Measurements from ENCODE around the gene LMCD1. TPM values are rescaled to one million over a fixed set of nuclear protein-coding genes. Genes with fewer than 3 reads are reported as not detected.

LMCD1 gene
- total RNA-seq, 2 experiments from 2014 or later = 0.81 to 0.94 TPM

DNA sequence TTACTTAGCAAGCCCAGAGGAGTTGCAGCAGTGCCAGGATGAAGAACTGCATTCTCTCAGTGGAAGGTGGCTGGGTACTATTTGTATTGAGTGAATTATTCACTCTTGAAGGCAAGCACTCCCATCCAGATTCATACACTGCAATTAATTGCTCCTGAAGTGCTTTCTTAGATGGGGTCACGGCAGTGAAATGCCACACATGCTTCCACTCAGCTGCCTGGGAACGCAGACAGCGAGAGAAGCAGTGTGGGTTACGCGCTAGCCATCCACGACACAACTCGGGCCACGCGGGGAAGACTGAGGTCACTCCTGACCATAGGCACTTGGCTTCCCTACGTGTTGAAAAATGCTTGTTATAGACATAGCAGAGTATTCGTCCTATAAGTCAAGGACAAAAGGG, 30.8 kb upstream of the LMCD1 start:
- H3K27me3 Mint-ChIP-seq (ENCODE audit: low read depth) = peaks cover 5% of the 10 kb centered on the region
- no peaks in the 10 kb centered on the region for H3K9me3 Mint-ChIP-seq
- intact Hi-C loops (cut with micrococcal nuclease) = no loop called here
- H3K4me3 Mint-ChIP-seq = no peak overlapping the region
- H3K27ac Mint-ChIP-seq = no peak overlapping the region
- no peaks in the 10 kb centered on the region for H3K4me1 Mint-ChIP-seq (ENCODE audit: low read depth)
- no peak for DNase-seq
- H3K36me3 Mint-ChIP-seq (ENCODE audit: low read depth) = no peaks in the 10 kb centered on the region
- CTCF ChIA-PET = no interaction called here

- no peaks in the 10 kb centered on the region for H3K27me3 Mint-ChIP-seq (ENCODE audit: low read depth)
- CTCF ChIA-PET = no interaction called here
- no peak for DNase-seq
- no peaks in the 10 kb centered on the region for H3K36me3 Mint-ChIP-seq (ENCODE audit: low read depth)
- H3K4me3 Mint-ChIP-seq = no peak overlapping the region
- intact Hi-C loops (cut with micrococcal nuclease) = no loop called here
- no peak overlapping the region for H3K27ac Mint-ChIP-seq
- H3K9me3 Mint-ChIP-seq = no peaks in the 10 kb centered on the region
- H3K4me1 Mint-ChIP-seq (ENCODE audit: low read depth) = no peaks in the 10 kb centered on the region
These were observed 29.1 kb upstream of the LMCD1 start for GRCh38 chr3:8472549-8472948.

GRCh38 chr3:8473029-8473428, 28.6 kb upstream of the LMCD1 start:
- Mint-ChIP-seq H3K36me3 (ENCODE audit: low read depth) (no peaks in the 10 kb centered on the region), H3K27ac (no peak overlapping the region), H3K9me3 (no peaks in the 10 kb centered on the region), H3K27me3 (ENCODE audit: low read depth) (no peaks in the 10 kb centered on the region), H3K4me3 (no peak overlapping the region), H3K4me1 (ENCODE audit: low read depth) (no peaks in the 10 kb centered on the region)
- intact Hi-C loops (cut with micrococcal nuclease) = no loop called here
- DNase-seq = no peak
- CTCF ChIA-PET = no interaction called here

DNA sequence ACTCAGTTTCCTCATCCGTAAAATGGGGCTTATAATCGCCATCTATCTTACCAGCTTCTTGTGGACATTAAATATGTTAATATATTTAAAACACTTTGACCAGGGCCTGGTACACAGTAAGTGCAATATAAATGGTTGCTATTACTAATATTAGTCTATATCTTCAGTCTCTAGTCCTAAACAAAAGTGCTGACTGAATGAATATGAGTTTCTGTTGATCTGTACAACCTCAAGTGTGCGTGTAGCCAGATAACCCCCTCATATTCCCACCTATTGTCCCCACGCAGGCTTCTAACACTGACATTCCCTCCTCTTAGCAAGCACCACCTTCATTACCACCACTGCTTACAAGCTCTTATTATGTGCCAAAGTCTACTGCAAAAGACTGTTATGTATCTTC, 27.6 kb upstream of the LMCD1 start:
- CTCF ChIA-PET = no interaction called here
- intact Hi-C loops (cut with micrococcal nuclease) = no loop called here
- H3K27ac Mint-ChIP-seq = no peak overlapping the region
- no peaks in the 10 kb centered on the region for H3K27me3 Mint-ChIP-seq (ENCODE audit: low read depth)
- H3K4me1 Mint-ChIP-seq (ENCODE audit: low read depth) = no peaks in the 10 kb centered on the region
- H3K9me3 Mint-ChIP-seq = no peaks in the 10 kb centered on the region
- H3K36me3 Mint-ChIP-seq (ENCODE audit: low read depth) = no peaks in the 10 kb centered on the region
- no peak overlapping the region for H3K4me3 Mint-ChIP-seq
- no peak for DNase-seq

GRCh38 chr3:8474991-8475390, 26.6 kb upstream of the LMCD1 start:
- H3K27me3 Mint-ChIP-seq (ENCODE audit: low read depth) = no peaks in the 10 kb centered on the region
- H3K27ac Mint-ChIP-seq = no peak overlapping the region
- H3K4me1 Mint-ChIP-seq (ENCODE audit: low read depth) = no peaks in the 10 kb centered on the region
- no peaks in the 10 kb centered on the region for H3K36me3 Mint-ChIP-seq (ENCODE audit: low read depth)
- H3K4me3 Mint-ChIP-seq = no peak overlapping the region
- no peak for DNase-seq
- intact Hi-C loops (cut with micrococcal nuclease) = no loop called here
- no peaks in the 10 kb centered on the region for H3K9me3 Mint-ChIP-seq
- CTCF ChIA-PET = interaction anchor here (0.7 kb wide), 1 partner anchor 56 kb away, joined by 3 read pairs; no protein-coding TSS in a partner anchor

- no peak overlapping the region for H3K27ac Mint-ChIP-seq
- H3K4me1 Mint-ChIP-seq (ENCODE audit: low read depth) = no peaks in the 10 kb centered on the region
- no peaks in the 10 kb centered on the region for H3K9me3 Mint-ChIP-seq
- no peaks in the 10 kb centered on the region for H3K36me3 Mint-ChIP-seq (ENCODE audit: low read depth)
- CTCF ChIA-PET = no interaction called here
- no peaks in the 10 kb centered on the region for H3K27me3 Mint-ChIP-seq (ENCODE audit: low read depth)
- no peak for DNase-seq
- no peak overlapping the region for H3K4me3 Mint-ChIP-seq
- intact Hi-C loops (cut with micrococcal nuclease) = no loop called here
These were observed 20.9 kb upstream of the LMCD1 start for GRCh38 chr3:8480699-8481098.

- Mint-ChIP-seq H3K27me3 (ENCODE audit: low read depth) (no peaks in the 10 kb centered on the region), H3K27ac (no peak overlapping the region), H3K9me3 (no peaks in the 10 kb centered on the region), H3K4me1 (ENCODE audit: low read depth) (no peaks in the 10 kb centered on the region), H3K36me3 (ENCODE audit: low read depth) (no peaks in the 10 kb centered on the region), H3K4me3 (no peak overlapping the region)
- CTCF ChIA-PET = no interaction called here
- intact Hi-C loops (cut with micrococcal nuclease) = no loop called here
- no peak for DNase-seq
These were observed 20.2 kb upstream of the LMCD1 start for GRCh38 chr3:8481380-8481779.

- Mint-ChIP-seq H3K9me3 (no peaks in the 10 kb centered on the region), H3K4me3 (no peak overlapping the region), H3K27ac (no peak overlapping the region), H3K36me3 (ENCODE audit: low read depth) (no peaks in the 10 kb centered on the region), H3K27me3 (ENCODE audit: low read depth) (no peaks in the 10 kb centered on the region), H3K4me1 (ENCODE audit: low read depth) (no peaks in the 10 kb centered on the region)
- no peak for DNase-seq
- intact Hi-C loops (cut with micrococcal nuclease) = no loop called here
- CTCF ChIA-PET = no interaction called here
These were observed 19.4 kb upstream of the LMCD1 start for GRCh38 chr3:8482263-8482662.

GRCh38 chr3:8482960-8483665, 18.5 kb upstream of the LMCD1 start:
- Mint-ChIP-seq H3K27me3 (ENCODE audit: low read depth) (no peaks in the 10 kb centered on the region), H3K27ac (no peak overlapping the region), H3K9me3 (no peaks in the 10 kb centered on the region), H3K36me3 (ENCODE audit: low read depth) (no peaks in the 10 kb centered on the region), H3K4me1 (ENCODE audit: low read depth) (no peaks in the 10 kb centered on the region), H3K4me3 (no peak overlapping the region)
- DNase-seq = no peak
- intact Hi-C loops (cut with micrococcal nuclease) = no loop called here
- CTCF ChIA-PET = no interaction called here

DNA sequence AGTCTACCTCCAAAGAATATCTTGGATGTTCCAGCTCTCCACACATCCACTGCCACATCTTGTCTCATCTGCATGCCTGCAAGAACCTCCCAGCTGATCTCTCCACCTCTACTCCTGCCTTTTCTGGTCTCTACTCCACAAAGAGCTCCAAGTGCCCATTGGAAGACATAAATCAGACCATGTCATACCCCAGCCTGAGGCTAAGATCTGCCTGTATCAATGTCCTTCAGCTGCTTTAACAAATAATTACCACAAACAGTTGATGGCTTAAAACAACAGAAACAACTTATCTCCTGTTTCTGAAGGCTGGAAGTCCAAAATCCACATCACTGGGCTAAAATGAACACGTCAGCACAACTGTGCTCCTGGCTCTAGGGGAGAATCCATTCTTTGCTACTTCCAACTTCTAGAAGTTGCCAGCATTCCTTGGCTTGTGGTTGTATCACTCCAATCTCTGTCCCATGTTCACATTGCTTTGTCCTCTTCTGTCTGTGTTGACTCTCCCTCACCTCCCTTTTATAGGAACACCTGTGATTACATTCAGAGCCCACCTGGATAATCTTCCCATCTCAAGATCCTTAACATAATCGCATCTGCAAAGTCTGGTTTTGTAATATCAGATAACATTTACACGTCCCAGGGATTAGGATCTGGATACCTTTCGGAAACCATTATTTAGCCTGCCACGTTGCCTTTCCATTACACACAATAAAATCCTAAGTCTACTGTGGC, 17.0 kb upstream of the LMCD1 start:
- Mint-ChIP-seq H3K27me3 (ENCODE audit: low read depth) (no peaks in the 10 kb centered on the region), H3K36me3 (ENCODE audit: low read depth) (no peaks in the 10 kb centered on the region), H3K27ac (no peak overlapping the region), H3K4me3 (no peak overlapping the region), H3K9me3 (no peaks in the 10 kb centered on the region), H3K4me1 (ENCODE audit: low read depth) (no peaks in the 10 kb centered on the region)
- no peak for DNase-seq
- CTCF ChIA-PET = no interaction called here
- intact Hi-C loops (cut with micrococcal nuclease) = no loop called here

- H3K27me3 Mint-ChIP-seq (ENCODE audit: low read depth) = no peaks in the 10 kb centered on the region
- intact Hi-C loops (cut with micrococcal nuclease) = no loop called here
- H3K4me3 Mint-ChIP-seq = no peak overlapping the region
- no peak overlapping the region for H3K27ac Mint-ChIP-seq
- no peak for DNase-seq
- H3K36me3 Mint-ChIP-seq (ENCODE audit: low read depth) = no peaks in the 10 kb centered on the region
- H3K4me1 Mint-ChIP-seq (ENCODE audit: low read depth) = no peaks in the 10 kb centered on the region
- CTCF ChIA-PET = no interaction called here
- H3K9me3 Mint-ChIP-seq = no peaks in the 10 kb centered on the region
These were observed 16.3 kb upstream of the LMCD1 start for GRCh38 chr3:8485141-8485870.

- Mint-ChIP-seq H3K27ac (no peak overlapping the region), H3K36me3 (ENCODE audit: low read depth) (no peaks in the 10 kb centered on the region), H3K9me3 (no peaks in the 10 kb centered on the region), H3K27me3 (ENCODE audit: low read depth) (no peaks in the 10 kb centered on the region), H3K4me3 (no peak overlapping the region), H3K4me1 (ENCODE audit: low read depth) (no peaks in the 10 kb centered on the region)
- intact Hi-C loops (cut with micrococcal nuclease) = no loop called here
- no peak for DNase-seq
- CTCF ChIA-PET = no interaction called here
These were observed 15.7 kb upstream of the LMCD1 start for GRCh38 chr3:8485943-8486342.

- intact Hi-C loops (cut with micrococcal nuclease) = no loop called here
- CTCF ChIA-PET = no interaction called here
- no peak overlapping the region for H3K4me3 Mint-ChIP-seq
These were observed 15.2 kb upstream of the LMCD1 start for GRCh38 chr3:8486434-8486833.

More at GRCh38 chr3:8486434-8486833, 15.2 kb upstream of the LMCD1 start:
- no peaks in the 10 kb centered on the region for H3K9me3 Mint-ChIP-seq
- no peaks in the 10 kb centered on the region for H3K36me3 Mint-ChIP-seq (ENCODE audit: low read depth)
- no peaks in the 10 kb centered on the region for H3K4me1 Mint-ChIP-seq (ENCODE audit: low read depth)
- DNase-seq = no peak
- peaks cover 2% of the 10 kb centered on the region for H3K27me3 Mint-ChIP-seq (ENCODE audit: low read depth)
- no peak overlapping the region for H3K27ac Mint-ChIP-seq
